Epithelial cell of esophagus (primary cell): ENCODE data around the gene ESRRA.

Experiments used
- DNase-seq: peaks from one replicate; pipeline ENCODE4 v3.0.0; 2010; ENCODE audit warnings: low read depth
- H3K4me3 ChIP-seq: 2 replicates; pipeline ENCODE4 v1.5.1; 2011; ENCODE audit warnings: mild to moderate bottlenecking, low read length, control low read depth
- CTCF ChIP-seq: IDR thresholded peaks from 2 replicates; pipeline ENCODE4 v1.5.1; 2011; ENCODE audit warnings: low read depth, mild to moderate bottlenecking, low read length, control low read depth, inconsistent platforms; ENCODE audit not compliant: insufficient read depth; ENCODE audit errors: missing control alignments

Gene ESRRA

GRCh38 chr11:64331569-64332371 is 26.4 kb downstream of the ESRRA start:
- TF ChIP-seq CTCF = peak; percentile 81
- no peak overlapping the region for H3K4me3 ChIP-seq
- peak; percentile 93 for DNase-seq

- no peak overlapping the region for H3K4me3 ChIP-seq
- DNase-seq = no peak
- TF ChIP-seq CTCF = no peak
Measured at GRCh38 chr11:64333556-64333955, 28.2 kb downstream of the ESRRA start.

GRCh38 chr11:64334764-64335735 is 29.7 kb downstream of the ESRRA start:
- H3K4me3 ChIP-seq = no peak overlapping the region
- peak; percentile 99 for DNase-seq
- peak; percentile 8 for TF ChIP-seq CTCF

- no peak for TF ChIP-seq CTCF
Measured at GRCh38 chr11:64337538-64338249, 32.4 kb downstream of the ESRRA start.

GRCh38 chr11:64338716-64339115 is 33.4 kb downstream of the ESRRA start:
- H3K4me3 ChIP-seq = no peak overlapping the region
- no peak for DNase-seq
- no peak for TF ChIP-seq CTCF

More at GRCh38 chr11:64337538-64338249, 32.4 kb downstream of the ESRRA start:
- DNase-seq = no peak
- no peak overlapping the region for H3K4me3 ChIP-seq

- TF ChIP-seq CTCF = no peak
- no peak overlapping the region for H3K4me3 ChIP-seq
- DNase-seq = peak; percentile 29
Measured at GRCh38 chr11:64339286-64339685, 34.0 kb downstream of the ESRRA start.
